Measurements from ENCODE around the gene PPP2R2C.

DNA sequence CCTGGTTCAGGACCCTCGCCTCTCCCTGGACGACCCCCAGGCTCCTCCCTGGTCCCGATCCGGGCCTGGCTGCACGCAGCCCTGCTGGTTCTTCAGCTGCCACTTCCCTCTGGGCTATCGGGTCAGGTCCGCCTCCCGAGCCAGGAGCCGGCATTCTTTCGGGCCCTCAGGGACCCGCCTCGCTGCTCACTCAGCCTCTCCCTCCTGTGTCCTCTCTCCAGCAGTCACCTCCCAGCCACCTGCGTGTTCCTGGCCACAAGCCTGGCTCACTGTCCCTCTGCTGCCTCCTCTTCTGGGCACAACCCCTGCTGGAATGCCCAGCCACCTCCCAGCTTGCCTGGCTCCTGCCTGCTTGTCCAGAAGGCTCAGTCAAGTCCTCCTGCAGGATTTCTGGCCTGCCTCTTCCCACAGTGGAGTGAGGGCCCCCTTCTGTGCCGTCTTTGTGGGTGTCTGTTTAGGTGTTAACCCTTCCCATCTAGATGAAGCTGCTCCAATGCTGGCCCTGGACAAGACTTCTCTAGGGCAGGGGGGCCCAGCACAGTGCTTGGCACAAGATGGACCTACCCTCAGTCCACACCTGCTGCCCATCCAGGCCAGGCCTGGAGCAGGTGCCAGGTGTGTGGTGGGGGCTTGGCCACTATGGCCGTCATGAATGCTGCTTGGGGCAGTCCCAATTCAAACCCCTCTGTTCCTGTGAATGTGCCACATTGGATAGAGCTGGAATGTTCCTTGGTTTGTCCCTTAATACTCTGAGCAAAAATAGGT lies 200.5 kb downstream of the PPP2R2C start:
- TF ChIP-seq CHD2 (IDR thresholded peaks at IDR 0.05; ENCODE audit: low read length, partially characterized antibody) (no peak), GABPA (IDR thresholded peaks at IDR 0.05; ENCODE audit: low read depth) (no peak), EP300 (IDR thresholded peaks at IDR 0.05; ENCODE audit: borderline replicate concordance in 1 of 2, low read depth in 1 of 2, low read length in 1 of 2) (no peak), RFX5 (IDR thresholded peaks at IDR 0.05; ENCODE audit: low read length) (no peak), RXRA (IDR thresholded peaks at IDR 0.05; ENCODE audit: borderline replicate concordance, low read depth) (no peak), POLR2AphosphoS5 (IDR thresholded peaks at IDR 0.05; ENCODE audit: low read depth, low read length) (no peak), EZH2phosphoT487 (IDR thresholded peaks at IDR 0.05; ENCODE audit: borderline replicate concordance, low read depth) (no peak), FOXM1 (IDR thresholded peaks at IDR 0.05; ENCODE audit: low read depth) (no peak), GATA2 (CRISPR knock-in tag; IDR thresholded peaks at IDR 0.05) (no peak), TAF1 (IDR thresholded peaks at IDR 0.05; ENCODE audit: borderline replicate concordance, low read depth, low read length) (no peak)
- TF ChIP-seq, protein P1, sequence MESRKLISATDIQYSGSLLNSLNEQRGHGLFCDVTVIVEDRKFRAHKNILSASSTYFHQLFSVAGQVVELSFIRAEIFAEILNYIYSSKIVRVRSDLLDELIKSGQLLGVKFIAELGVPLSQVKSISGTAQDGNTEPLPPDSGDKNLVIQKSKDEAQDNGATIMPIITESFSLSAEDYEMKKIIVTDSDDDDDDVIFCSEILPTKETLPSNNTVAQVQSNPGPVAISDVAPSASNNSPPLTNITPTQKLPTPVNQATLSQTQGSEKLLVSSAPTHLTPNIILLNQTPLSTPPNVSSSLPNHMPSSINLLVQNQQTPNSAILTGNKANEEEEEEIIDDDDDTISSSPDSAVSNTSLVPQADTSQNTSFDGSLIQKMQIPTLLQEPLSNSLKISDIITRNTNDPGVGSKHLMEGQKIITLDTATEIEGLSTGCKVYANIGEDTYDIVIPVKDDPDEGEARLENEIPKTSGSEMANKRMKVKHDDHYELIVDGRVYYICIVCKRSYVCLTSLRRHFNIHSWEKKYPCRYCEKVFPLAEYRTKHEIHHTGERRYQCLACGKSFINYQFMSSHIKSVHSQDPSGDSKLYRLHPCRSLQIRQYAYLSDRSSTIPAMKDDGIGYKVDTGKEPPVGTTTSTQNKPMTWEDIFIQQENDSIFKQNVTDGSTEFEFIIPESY (IDR thresholded peaks at IDR 0.05; ENCODE audit: borderline replicate concordance, low read depth): no peak
- TF ChIP-seq, protein P2, sequence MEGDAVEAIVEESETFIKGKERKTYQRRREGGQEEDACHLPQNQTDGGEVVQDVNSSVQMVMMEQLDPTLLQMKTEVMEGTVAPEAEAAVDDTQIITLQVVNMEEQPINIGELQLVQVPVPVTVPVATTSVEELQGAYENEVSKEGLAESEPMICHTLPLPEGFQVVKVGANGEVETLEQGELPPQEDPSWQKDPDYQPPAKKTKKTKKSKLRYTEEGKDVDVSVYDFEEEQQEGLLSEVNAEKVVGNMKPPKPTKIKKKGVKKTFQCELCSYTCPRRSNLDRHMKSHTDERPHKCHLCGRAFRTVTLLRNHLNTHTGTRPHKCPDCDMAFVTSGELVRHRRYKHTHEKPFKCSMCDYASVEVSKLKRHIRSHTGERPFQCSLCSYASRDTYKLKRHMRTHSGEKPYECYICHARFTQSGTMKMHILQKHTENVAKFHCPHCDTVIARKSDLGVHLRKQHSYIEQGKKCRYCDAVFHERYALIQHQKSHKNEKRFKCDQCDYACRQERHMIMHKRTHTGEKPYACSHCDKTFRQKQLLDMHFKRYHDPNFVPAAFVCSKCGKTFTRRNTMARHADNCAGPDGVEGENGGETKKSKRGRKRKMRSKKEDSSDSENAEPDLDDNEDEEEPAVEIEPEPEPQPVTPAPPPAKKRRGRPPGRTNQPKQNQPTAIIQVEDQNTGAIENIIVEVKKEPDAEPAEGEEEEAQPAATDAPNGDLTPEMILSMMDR (IDR thresholded peaks at IDR 0.05): no peak
- TF ChIP-seq, protein P3, sequence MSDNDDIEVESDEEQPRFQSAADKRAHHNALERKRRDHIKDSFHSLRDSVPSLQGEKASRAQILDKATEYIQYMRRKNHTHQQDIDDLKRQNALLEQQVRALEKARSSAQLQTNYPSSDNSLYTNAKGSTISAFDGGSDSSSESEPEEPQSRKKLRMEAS (IDR thresholded peaks at IDR 0.05; ENCODE audit: low read depth): no peak
- TF ChIP-seq, protein P4, sequence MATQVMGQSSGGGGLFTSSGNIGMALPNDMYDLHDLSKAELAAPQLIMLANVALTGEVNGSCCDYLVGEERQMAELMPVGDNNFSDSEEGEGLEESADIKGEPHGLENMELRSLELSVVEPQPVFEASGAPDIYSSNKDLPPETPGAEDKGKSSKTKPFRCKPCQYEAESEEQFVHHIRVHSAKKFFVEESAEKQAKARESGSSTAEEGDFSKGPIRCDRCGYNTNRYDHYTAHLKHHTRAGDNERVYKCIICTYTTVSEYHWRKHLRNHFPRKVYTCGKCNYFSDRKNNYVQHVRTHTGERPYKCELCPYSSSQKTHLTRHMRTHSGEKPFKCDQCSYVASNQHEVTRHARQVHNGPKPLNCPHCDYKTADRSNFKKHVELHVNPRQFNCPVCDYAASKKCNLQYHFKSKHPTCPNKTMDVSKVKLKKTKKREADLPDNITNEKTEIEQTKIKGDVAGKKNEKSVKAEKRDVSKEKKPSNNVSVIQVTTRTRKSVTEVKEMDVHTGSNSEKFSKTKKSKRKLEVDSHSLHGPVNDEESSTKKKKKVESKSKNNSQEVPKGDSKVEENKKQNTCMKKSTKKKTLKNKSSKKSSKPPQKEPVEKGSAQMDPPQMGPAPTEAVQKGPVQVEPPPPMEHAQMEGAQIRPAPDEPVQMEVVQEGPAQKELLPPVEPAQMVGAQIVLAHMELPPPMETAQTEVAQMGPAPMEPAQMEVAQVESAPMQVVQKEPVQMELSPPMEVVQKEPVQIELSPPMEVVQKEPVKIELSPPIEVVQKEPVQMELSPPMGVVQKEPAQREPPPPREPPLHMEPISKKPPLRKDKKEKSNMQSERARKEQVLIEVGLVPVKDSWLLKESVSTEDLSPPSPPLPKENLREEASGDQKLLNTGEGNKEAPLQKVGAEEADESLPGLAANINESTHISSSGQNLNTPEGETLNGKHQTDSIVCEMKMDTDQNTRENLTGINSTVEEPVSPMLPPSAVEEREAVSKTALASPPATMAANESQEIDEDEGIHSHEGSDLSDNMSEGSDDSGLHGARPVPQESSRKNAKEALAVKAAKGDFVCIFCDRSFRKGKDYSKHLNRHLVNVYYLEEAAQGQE (IDR thresholded peaks at IDR 0.05; ENCODE audit: low read depth, low read length): no peak

Measured in SK-N-SH (cell line).